DMS53 (cell line): ENCODE data around the gene SLC35B2.

Experiments
- DNase-seq: peaks from one replicate; lab custom pipeline; 2025; lab: John Stamatoyannopoulos, UW

Gene SLC35B2

GRCh38 chr6:44221291-44221960 is 35.9 kb downstream of the SLC35B2 start:
- peak; percentile 90 for DNase-seq

GRCh38 chr6:44220913-44221290 is 36.4 kb downstream of the SLC35B2 start:
- no peak for DNase-seq

- no peak for DNase-seq
Observed at GRCh38 chr6:44219815-44220784, 37.2 kb downstream of the SLC35B2 start.

GRCh38 chr6:44219053-44219814 is 38.1 kb downstream of the SLC35B2 start:
- DNase-seq, result peak; percentile 96

- DNase-seq, result peak; percentile 44
Observed at GRCh38 chr6:44217332-44218143, 39.8 kb downstream of the SLC35B2 start.

GRCh38 chr6:44216677-44217331 is 40.5 kb downstream of the SLC35B2 start, which contains the start of gene MYMX:
Gene MYMX (plus strand): TSS chr6:44216926. CDS start chr6:44217472, 546 bp downstream.
- no peak for DNase-seq

- DNase-seq, result no peak
Observed at GRCh38 chr6:44214307-44214706, 43.0 kb downstream of the SLC35B2 start.

GRCh38 chr6:44211284-44211683 is 46.0 kb downstream of the SLC35B2 start:
- no peak for DNase-seq

GRCh38 chr6:44207966-44208365 is 49.4 kb downstream of the SLC35B2 start:
- DNase-seq, result no peak
